ENCODE measurements around the gene SLC30A2.

Gene SLC30A2

GRCh38 chr1:26021647-26022403 is 24.1 kb downstream of the SLC30A2 start, which contains the start of gene EXTL1:
TSS of gene EXTL1 (plus strand) at chr1:26021775. CDS start at chr1:26022647, 872 bp downstream.
- DNase-seq (ENCODE audit: low spot score), result peak; percentile 74

- no peak for DNase-seq (ENCODE audit: low spot score)
Measured at GRCh38 chr1:26020941-26021646, 24.8 kb downstream of the SLC30A2 start.

GRCh38 chr1:26020330-26020768 is 25.6 kb downstream of the SLC30A2 start:
- DNase-seq (ENCODE audit: low spot score), result peak; percentile 84

- DNase-seq (ENCODE audit: low spot score), result peak; percentile 57
Measured at GRCh38 chr1:26019641-26020315, 26.1 kb downstream of the SLC30A2 start.

GRCh38 chr1:26017606-26018005 is 28.3 kb downstream of the SLC30A2 start:
- peak; percentile 36 for DNase-seq (ENCODE audit: low spot score)

GRCh38 chr1:26016953-26017545 is 28.9 kb downstream of the SLC30A2 start:
- DNase-seq (ENCODE audit: low spot score), result no peak

- DNase-seq (ENCODE audit: low spot score), result no peak
Measured at GRCh38 chr1:26016258-26016952, 29.5 kb downstream of the SLC30A2 start.

GRCh38 chr1:26015358-26015757 is 30.6 kb downstream of the SLC30A2 start:
- peak; percentile 78 for DNase-seq (ENCODE audit: low spot score)

- DNase-seq (ENCODE audit: low spot score), result no peak
Measured at GRCh38 chr1:26014179-26014578, 31.7 kb downstream of the SLC30A2 start.

GRCh38 chr1:26012864-26013263 is 33.1 kb downstream of the SLC30A2 start:
- no peak for DNase-seq (ENCODE audit: low spot score)

- no peak for DNase-seq (ENCODE audit: low spot score)
Measured at GRCh38 chr1:26010825-26011224, 35.1 kb downstream of the SLC30A2 start.

- DNase-seq (ENCODE audit: low spot score), result no peak
Measured at GRCh38 chr1:26009796-26010447, 36.0 kb downstream of the SLC30A2 start.

GRCh38 chr1:26006710-26007109 is 39.2 kb downstream of the SLC30A2 start:
- DNase-seq (ENCODE audit: low spot score), result no peak

GRCh38 chr1:26005434-26006105 is 40.3 kb downstream of the SLC30A2 start:
- no peak for DNase-seq (ENCODE audit: low spot score)

- DNase-seq (ENCODE audit: low spot score), result no peak
Measured at GRCh38 chr1:26003756-26004155, 42.2 kb downstream of the SLC30A2 start.

GRCh38 chr1:26003262-26003661 is 42.7 kb downstream of the SLC30A2 start:
- DNase-seq (ENCODE audit: low spot score), result no peak

GRCh38 chr1:25999041-25999800 is 46.7 kb downstream of the SLC30A2 start:
- DNase-seq (ENCODE audit: low spot score), result no peak

- DNase-seq (ENCODE audit: low spot score), result peak; percentile 96
Measured at GRCh38 chr1:25997828-25998761, 47.8 kb downstream of the SLC30A2 start, which contains the start of gene PAFAH2. TSS of gene PAFAH2 (minus strand) at chr1:25998063. CDS start at chr1:25990816, 7,247 bp downstream.

Measured in GM03348 (cell line).